Effector CD8-positive, alpha-beta T cell (primary cell): ENCODE data around the gene SLC43A2.

Source experiments
- DNase-seq: peaks from one replicate; lab custom pipeline; 2025; lab: John Stamatoyannopoulos, UW

The SLC43A2 gene

DNA sequence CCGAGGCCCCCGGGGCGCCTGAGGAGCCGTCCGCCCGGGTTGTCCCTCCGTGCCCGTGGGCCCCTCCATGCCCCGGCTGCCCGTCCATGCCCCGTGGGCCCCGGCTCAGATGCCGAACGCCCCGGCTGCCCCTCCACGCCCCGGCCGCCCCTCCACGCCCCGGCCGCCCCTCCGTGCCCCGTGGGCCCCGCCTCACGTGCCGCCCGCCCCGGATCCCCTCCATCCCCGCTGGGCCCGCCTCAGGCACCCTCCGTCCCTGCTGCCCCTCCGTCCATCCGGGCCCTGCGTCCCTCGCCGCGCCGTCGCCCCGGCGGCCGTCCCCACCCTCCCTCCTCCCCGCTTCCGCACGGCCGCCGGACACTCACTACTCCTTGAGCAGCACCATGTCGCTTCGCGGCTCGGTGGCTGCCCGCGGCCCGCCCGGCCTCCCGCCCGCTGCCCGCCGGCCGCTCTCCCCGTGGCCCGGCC is 66.4 kb downstream of the SLC43A2 start:
- no peak for DNase-seq

GRCh38 chr17:1561420-1562175 is 67.0 kb downstream of the SLC43A2 start:
- no peak for DNase-seq

GRCh38 chr17:1560858-1561355 is 67.7 kb downstream of the SLC43A2 start:
- DNase-seq: no peak

GRCh38 chr17:1560101-1560857 is 68.4 kb downstream of the SLC43A2 start:
- no peak for DNase-seq

DNA sequence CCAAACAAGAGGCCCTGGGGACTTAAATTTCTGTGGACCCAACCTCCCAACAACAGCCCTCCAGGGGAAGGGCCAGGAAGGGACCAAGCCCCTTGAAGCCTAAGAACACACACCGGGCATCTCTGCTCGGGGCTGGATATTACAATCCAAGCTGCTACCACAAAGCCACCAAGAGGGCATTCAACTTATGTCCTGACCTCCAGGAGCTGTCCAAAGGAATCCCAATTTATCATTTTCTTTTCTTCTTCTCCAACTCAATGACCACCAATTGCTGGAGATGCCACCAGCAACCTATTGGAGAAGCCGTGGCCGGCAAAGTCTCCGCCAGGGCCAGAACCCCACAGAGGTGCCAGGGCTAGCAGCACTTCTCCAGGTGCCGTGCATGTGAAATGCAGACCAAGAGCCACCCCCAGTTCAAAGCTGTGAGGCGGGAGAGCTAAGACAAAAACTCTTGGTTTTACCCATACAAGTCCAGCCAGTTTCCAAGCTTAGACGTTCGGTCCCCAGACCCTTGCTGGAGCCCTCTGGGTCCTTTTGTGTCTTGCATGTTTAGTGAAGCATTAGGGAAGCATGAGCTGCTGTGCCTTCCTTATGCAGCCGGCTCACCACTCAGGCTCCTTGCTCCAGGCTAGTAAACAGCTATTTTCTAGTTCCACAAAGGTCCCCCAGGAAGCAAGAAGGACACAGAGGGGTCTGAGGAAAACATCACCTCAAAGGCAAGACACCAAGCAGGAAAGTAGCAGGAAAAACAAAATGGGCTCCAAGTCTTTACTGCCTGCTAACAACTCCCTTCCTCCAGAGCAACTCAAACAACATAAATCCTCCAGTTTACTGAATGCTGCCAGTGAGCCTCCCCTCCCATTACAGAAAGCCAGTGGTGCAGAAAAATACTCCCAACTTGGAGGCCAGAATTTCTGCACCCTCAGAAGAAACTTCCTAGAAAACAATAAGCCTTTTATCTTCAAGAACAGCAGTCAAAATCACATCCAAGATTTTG is 69.3 kb downstream of the SLC43A2 start:
- no peak for DNase-seq

GRCh38 chr17:1558401-1558800 is 70.2 kb downstream of the SLC43A2 start:
- DNase-seq: no peak

- DNase-seq: no peak
Measured at GRCh38 chr17:1557355-1558095, 71.1 kb downstream of the SLC43A2 start.

GRCh38 chr17:1555651-1556471 is 72.8 kb downstream of the SLC43A2 start:
- DNase-seq: no peak

DNA sequence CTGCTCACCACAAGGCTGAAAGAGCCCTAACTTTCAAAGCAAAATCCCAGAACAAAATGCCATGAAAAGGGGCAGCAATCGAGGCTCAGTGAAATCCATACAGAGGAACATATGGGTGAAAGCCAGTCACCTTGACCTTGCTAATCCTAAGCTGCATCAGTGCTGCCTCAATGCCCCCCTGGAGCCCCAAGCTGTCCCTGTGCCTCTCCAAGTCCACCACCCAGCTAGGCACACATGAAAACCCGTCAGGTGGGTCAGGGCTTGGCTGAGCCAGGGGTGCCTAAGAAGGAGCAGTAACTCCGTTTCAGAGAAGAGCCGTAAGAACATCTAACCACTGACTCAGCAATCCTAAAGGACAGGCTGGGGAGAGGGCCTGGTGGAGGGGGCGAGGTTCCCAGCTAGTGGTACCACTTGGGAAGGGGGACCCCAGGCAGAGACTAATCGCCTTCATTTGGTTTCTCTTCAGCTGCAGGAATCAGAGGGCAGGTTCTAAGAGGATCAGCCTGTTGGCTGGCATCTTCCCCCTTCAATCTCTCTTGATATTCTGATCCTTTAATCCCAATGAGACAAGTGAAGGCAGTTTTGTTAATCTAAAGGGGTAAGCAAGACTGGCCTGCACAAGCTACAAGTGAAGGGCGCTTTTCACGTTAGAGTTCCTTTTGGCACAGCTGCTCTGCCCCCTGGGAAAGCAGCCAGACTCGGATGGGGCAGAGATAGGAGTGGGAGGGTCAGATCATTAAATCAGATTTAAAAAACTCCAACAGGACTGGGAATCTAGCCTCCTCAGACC is 73.7 kb downstream of the SLC43A2 start:
- DNase-seq: no peak

- no peak for DNase-seq
Measured at GRCh38 chr17:1553354-1554266, 75.0 kb downstream of the SLC43A2 start.

DNA sequence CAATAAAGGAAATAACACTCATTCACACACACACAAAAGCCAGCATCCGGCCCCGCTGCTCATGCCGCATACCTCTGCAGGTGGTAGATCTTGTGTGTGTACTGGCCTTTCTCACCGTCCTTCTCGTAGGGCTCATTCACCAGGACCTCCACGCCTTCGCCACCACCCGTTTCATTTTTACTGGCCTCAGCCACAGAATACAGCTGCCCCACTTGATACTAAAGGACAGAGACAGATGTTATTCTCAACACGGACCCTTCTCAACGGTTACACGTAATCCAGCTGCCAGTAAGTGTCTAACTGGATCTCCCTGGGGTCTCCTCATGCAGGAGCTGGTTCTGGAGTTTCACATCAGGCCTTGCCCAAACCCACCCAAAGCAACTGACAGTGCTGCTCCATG is 75.7 kb downstream of the SLC43A2 start:
- DNase-seq: no peak

DNA sequence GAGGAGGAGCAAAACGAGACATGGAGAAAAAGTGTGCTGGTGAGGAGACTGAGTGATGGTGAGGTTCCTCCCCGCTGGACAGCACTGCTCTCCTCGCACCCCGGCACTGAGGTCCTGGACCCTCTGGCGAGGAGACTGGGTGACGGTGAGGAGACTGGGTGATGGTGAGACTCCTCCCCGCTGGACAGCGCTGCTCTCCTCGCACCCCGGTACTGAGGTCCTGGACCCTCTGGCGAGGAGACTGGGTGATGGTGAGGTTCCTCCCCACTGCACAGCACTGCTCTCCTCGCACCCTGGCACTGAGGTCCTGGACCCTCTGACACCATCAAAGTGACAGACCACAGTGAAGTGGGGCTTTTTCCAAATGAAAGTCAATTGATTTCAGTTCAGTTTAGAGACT is 76.9 kb downstream of the SLC43A2 start:
- no peak for DNase-seq

DNA sequence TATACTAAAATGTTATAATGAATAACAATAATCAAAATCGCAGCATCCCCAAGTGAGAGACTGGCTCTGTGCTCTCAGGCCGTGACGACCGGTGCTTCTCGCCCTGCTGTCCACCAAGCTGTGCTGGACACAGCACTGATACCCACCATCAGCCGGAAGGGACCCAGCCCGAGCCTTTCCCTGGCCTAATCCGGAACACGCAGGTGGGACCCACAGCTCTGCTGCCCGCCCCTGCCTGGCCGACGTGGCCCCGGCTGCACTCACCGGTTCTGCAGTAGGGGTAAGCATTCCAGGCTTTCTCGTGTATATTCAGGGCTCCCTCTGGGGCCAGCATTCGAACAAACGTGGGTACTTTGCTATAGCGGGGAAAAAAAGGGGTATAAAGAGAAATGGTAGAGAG is 80.6 kb downstream of the SLC43A2 start:
- no peak for DNase-seq

GRCh38 chr17:1546292-1546922 is 82.2 kb downstream of the SLC43A2 start:
- DNase-seq: no peak

- no peak for DNase-seq
Measured at GRCh38 chr17:1545618-1546017, 83.0 kb downstream of the SLC43A2 start.

GRCh38 chr17:1542316-1542715 is 86.3 kb downstream of the SLC43A2 start:
- DNase-seq: no peak

- no peak for DNase-seq
Measured at GRCh38 chr17:1541367-1541904, 87.2 kb downstream of the SLC43A2 start.

DNA sequence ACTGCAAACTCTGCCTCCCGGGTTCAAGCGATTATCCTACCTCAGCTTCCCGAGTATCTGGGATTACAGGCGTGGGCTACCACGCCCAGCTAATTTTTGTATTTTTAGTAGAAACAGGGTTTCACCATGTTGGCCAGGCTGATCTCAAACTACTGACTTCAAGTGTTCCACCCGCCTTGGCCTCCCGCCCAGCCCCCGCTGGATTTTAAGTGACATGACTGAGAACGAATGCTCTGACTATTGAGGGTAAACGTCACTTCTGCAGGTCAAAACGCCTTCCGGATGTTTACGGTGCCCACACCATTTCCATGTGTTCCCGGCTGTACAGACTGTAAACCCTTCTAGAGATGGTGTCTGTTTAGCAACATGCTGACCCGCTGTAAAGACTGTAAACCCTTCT is 88.8 kb downstream of the SLC43A2 start:
- no peak for DNase-seq
